NCI-H1417 (cell line): ENCODE results near the gene SLC18A3.

Source experiments
- DNase-seq, 3 experiments: peaks; one replicate each; lab custom pipeline; 2025; lab: John Stamatoyannopoulos, UW

Gene SLC18A3

DNA sequence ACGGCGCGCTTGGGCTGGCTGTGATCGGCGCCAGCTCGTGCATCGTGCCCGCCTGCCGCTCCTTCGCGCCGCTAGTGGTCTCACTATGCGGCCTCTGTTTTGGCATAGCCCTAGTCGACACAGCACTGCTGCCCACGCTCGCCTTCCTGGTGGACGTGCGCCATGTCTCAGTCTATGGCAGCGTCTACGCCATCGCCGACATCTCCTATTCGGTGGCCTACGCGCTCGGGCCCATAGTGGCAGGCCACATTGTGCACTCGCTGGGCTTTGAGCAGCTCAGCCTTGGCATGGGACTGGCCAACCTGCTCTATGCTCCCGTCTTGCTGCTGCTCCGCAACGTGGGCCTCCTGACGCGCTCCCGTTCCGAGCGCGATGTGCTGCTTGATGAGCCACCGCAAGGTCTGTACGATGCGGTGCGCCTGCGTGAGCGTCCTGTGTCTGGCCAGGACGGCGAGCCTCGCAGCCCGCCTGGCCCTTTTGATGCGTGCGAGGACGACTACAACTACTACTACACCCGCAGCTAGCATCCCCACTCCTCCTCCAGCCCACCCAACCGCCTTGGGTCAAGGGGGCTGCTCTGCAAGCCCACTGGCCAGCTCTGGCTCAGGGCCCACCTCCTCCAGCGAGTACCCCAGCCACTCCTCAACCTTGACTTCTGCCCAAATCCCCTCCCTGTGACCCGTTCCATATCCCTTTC lies 1.9 kb downstream of the SLC18A3 start:
- no peak for DNase-seq

DNA sequence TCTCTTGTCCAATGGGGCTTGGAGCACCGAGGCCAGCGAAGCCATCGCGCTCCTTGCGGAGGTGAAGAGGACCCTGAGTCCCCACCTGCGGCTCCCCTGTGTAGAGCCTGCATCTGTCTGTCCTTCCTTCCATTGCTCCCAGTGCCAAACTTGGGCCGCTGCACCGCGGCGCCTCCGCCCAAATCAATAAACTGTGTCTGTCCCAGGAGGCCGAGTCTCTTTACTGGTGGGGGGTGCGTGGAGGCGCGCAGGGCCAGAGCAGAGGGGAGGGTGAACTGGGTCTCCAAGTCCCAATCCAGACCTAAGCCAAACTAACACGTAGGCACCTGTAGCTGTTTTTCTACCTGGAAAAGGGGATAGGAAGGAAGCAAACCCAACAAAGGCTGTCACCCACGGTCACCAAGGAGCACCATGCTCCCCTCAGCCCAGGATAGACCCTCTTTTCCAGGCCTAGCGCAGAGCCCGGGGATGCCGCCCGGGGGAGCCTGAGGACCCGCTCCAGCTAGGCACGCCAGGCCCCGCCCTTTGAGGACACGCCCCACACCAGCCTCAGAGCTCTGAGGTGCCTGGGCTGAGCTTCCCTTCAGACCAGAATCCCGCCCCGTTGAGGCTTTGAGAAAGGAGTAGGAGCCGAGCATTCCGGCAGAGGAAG lies 2.5 kb downstream of the SLC18A3 start:
- DNase-seq, result no peak

DNA sequence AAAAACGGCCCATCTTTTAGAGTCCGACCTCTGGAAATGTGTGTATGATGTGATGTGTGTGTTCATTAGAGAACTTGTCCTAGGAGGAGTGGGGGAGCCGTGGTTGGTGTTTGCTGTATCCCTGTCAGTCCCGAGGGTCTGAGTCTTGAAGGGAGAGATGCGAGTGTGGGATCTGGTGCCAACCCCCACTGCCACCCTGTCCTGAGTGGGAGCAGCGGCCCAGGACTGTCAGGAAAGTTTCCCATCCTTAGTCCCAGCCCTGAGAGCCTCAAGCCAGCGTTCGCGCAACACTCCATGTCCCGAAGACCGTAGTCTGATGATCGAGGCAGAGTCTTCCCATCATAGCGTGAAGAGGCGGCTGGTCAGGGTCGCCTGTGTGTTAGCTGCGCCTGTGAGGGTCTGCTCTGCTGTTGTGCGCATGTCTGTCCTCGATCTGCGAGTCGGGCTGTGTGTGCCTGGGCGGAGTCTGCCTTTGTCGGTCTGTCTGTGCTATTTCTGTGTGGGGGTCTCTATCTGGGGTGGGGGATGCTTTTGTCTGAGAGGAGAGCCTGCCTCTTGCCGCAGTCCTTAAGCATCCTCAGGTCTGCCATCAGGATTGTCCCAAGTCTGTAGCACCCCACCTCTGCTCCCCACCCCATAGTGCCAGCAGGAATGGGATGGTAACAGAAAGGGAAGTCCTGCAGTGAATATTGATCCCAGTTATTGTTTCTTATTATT lies 3.2 kb downstream of the SLC18A3 start:
- DNase-seq, result no peak

DNA sequence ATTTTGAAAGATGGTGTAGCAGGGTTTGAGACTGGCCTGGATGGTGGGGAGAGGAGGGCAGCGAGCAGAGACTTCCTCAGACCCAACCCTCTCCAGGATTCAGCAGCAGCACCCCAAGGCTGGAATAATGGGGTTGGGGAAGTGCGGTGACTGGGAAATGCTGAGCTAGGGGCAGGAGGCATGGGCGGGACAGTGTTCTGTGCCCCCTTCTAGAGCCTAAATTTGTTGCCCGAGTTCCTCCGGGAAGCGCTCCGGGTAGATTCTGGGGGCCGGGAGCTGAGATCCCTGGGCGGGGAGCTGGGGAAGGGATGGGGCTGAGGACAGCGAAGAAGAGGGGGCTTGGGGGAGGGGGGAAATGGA lies 3.8 kb downstream of the SLC18A3 start, which contains the start of gene CHAT:
Gene CHAT (plus strand): TSS at position 156 of the 360 bp plus-strand sequence. CDS start 153 bp downstream, at position 309.
- no peak for DNase-seq

DNA sequence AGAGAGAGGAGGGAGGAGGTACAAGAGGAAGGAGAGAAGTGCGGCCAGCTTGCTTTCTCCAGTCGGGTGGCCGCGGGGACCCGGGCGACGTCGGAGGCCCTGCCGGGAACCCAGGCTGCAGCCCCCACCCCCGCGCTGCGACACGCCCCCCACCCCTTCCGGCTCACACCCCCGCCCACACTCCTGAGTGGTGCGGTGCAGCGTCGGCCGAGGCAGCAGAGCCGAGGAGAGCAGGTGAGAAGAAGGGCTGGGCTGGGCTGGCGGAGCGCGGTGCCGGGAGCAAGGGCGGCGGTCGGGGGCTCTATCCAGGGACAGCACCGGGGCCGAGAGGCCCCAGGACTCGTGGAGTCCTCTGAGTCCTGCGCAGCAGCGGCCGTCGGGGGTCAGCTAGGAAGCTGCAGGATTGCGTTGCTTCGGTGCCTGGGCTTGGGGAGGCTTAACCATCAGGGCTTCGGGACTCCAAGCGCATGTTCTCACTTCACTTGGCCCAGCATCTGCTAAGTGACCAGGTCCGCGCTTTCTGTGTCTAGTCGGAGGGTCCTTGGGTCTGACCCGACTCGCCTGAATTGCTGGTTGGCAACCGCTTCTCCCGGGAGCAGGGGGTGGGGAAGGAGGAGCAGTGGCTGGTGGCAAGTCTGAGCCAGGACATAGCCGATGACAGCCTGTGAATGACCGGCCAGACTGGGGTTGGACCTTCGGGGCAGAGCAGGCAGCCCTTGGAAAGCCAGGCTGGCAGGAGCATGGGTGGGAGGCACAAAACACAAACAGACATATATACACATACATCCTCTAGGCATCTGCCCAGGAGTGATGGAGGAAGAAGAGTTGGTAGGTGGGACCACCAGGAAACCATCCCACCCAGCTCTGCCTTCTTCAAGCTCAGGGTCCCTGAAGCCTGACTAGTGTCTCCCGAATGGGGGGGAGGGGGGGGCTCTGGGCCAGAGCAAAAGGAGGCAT lies 4.4 kb downstream of the SLC18A3 start:
- DNase-seq, result peak in 1 of 3 experiments; percentile 35

DNA sequence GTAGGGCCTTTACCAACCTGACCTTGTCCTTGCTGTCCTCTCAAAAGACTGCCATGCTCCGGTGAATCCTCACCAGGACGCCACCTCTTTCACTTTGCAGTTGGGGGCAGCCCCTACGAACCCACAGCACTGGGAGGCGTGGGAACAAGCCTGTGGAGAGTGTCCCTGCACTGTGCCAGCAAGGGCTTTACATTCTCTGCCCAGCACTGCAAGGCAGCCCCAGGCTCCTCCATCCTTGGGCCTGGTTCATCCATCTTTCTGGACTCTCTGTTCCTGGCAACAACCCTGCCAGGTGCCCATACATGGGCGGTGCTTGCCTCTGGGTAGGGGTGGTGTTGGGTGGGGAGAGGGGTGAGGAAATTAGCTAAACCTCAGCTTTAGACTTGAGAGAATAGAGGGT lies 5.1 kb downstream of the SLC18A3 start:
- no peak for DNase-seq

DNA sequence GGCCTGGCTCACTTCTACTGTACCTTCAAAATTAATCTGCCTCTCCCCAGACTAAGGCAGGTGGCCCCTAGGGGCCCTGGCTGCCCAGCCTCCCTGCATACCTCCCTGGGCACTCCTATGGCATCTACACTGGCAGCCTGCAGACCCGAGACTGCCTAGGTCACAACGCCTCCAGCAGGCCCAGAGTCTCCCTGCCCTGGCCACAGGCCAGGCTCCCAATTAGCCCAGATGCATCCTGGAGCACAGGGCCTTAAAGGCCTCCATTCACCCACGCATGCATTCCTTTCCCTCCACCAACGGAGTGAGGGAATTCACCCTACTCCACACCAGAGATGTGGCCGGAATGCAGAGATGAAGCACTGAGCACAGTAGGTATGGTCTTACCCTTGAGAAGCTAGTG lies 5.6 kb downstream of the SLC18A3 start:
- DNase-seq, result no peak

DNA sequence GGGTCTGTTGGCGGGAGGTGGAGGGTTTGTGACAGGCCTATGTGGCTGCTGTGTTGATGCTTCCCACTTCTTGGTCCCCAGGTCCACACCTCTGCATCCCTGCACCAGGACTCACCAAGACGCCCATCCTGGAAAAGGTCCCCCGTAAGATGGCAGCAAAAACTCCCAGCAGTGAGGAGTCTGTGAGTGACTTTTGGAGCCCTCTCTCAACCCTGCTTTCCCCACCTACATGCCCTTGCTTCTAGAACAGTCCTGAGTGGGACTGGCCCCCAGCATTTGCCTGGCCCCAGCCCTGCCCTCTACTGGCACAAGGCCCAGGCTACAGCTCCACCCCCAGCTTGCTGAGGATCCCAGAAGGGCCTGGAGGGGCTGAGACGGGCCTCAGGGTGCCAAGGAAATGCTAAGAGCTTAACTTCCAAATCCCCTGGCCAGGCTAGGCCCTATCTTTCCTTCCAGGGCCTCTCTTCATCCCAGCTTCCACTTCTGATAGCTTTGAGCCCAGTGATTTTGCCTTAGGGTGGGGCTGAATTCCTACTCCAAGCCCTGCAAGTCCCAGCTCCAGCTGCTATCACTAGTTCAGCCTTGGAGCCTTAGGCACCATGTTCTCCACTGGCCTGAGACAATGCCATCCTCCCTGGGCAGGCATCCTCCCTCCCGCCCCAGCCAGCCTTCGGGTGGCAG lies 6.5 kb downstream of the SLC18A3 start:
- no peak for DNase-seq

DNA sequence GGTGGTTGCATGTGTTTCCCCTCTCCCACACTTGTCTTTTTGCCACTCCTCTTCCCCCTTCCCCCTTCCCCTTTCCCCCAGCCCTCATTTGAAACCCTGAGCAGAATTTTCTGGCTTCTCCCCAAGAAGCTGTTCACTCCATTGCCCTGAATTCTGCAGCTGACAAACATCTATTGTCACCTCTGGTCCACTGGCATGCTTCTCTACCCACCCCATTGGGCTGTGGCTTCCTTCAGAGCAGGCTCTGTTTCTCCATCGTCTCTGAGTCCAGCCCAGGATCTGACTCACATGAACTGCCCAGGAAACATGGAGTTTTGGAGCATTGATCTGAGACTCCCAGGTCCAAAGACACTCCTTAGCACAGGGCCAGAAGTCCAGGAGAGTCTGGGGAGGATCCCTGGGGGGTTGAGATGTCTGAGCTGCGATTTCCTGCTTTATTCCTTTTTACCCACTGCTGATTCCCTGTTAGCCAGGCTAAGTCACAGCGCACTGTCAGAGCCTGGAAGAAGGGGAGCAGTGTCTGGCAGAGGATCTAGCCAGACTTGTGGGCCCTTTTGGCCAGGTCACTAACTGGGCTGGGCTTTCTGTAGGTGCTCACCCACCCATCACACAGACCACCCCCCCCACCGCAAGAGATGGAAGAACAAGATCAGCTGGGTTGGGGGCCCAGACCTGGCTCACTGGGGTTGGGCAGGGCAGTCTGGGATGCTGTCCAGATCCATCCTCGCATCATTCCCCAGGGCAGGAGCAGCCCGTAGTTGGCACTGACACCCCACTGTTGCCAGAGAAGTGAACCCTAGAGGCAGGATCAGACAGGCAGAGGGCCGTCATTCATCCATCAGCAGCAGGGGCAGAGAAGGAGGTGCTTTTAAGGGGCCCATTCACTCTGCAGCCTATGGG lies 7.3 kb downstream of the SLC18A3 start:
- DNase-seq, result no peak

DNA sequence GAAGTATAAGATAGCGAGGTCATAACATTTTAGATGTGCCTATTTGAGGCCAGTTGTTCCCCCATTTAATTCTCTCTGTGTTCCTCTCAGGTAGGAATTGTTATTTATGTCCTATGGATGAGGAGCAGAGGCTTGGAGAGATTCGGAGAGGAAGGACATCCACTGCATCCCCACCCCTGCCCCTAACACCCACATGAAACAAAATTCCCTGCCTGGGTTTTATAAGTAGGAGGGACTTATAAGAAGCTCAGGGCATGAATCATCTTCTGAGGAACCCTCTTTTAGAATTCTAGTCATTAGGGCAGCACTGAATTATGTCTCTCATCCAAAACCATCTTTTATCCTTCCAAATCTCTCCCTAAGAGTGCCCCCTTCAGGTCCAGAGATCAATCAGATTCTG lies 8.7 kb downstream of the SLC18A3 start:
- no peak for DNase-seq

DNA sequence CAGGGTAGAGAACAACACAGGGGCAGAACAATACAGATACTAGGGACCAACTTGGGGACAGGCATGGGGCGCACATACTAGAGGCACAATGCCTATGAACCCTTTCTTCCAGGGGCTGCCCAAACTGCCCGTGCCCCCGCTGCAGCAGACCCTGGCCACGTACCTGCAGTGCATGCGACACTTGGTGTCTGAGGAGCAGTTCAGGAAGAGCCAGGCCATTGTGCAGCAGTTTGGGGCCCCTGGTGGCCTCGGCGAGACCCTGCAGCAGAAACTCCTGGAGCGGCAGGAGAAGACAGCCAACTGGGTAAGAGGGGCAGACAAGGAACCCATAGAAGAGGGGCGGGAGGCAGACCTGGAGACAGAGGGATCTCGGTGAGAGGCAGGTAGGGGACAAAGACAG lies 9.5 kb downstream of the SLC18A3 start:
- DNase-seq, result no peak

DNA sequence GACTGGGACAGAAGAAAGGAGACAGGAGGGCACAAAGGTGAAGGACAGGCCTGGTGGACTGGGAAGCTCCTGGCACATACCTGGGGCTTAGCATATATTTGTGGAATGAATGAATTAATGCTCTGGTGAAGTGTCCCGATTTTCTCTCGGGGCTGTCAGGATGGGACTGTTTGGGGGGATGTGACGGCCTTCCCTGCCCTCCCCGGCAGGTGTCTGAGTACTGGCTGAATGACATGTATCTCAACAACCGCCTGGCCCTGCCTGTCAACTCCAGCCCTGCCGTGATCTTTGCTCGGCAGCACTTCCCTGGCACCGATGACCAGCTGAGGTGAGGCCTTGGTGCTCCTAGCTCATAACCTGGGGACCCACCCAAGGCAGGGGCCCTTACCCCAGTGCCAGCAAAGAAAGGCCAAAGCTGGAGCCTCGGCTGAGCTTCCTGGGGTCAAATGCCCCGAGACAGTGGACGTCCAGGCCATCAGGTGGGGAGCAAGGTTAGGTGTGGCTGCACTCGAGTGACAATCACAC lies 10.2 kb downstream of the SLC18A3 start:
- DNase-seq, result no peak

DNA sequence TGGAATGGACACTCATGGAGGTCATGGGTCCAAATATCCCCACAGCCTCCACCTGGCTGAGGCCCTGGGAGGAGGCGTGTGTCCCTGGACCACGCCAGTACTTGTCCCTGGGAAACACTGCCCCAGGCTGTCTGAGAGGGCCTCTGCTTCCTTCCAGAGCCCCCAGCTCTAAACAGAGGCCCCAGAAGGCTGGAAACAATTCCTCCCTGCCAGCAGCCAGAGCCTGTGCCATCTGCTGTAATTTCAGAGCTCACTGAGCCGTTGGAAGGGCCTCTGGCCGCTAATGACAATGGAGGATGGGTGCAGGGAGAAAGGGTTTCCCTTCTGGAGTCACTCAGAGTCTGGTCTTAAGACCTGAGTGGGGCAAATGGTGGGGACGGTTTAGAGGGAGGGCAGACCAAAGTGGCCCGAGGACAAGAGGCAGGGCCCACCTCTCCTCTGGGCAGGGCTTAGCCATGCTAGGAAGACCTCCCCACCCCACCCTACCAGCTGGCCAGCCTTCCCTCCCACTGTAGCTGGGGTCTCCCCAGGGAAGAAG lies 10.8 kb downstream of the SLC18A3 start:
- no peak for DNase-seq

DNA sequence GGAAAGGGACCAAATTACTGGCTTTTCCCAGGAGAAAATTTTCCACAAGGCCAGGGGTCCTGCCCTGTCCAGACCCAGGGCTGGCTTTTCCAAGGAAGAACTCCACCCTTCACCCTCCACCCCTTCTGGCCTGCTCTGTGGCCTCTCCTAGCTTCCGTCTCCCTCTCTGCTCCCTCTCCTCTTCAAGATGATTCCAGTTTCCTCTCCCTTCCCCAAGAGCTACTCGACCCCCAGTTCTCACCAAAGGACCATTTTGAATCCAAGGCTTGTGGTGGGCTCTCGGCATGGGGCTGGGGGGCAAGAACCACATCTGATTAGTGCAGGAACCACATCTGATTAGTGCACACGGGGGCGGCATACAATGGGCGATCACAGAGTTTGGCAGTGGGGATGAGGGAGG lies 11.5 kb downstream of the SLC18A3 start:
- DNase-seq, result no peak

DNA sequence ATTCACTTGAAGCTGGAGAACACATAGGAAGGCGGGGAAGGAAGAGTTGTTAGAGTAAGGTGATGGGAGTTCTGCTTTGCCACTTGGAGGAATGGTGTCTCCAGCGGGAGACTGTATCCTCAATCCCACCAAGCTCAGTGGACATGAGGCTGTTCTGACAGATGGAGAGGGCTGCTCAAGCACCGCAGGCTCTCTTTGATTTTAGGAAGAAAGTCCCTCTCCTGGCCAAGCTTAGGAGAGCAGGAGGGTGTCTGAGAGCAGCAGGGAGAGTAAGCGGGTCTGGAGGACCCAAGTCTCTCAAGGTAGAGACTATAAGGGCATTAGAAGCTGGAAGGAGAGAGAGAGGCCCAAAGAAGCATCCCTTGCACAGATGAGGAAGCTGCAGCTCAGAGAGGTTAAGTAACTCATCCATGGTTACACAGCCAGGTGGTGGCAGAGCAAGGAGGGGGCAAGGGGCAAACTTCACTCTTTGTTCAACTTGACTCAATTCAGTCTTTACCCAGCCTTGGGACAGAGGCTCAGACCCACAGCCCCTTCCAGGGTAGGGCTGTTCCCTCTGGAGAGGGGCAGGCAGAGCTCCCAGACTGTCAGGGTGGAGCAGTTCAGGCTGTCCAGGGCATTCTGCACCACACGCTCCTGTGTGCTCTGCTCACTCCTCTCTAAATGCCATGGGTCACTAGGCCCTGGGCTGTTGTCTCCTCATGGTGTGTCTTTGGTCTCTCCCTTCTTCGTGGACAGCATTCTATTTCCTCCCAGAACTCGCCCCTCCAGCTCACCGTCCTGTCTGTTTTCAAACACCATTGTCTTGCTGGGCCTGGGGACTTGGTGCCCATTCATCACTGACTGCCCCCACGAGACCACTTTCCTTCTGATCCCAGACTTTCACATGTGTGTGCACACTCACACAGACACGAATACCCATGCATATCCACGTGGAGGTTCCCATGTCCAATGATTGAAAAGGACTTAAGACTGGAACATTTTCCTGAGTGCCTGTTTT lies 12.6 kb downstream of the SLC18A3 start:
- no peak for DNase-seq

DNA sequence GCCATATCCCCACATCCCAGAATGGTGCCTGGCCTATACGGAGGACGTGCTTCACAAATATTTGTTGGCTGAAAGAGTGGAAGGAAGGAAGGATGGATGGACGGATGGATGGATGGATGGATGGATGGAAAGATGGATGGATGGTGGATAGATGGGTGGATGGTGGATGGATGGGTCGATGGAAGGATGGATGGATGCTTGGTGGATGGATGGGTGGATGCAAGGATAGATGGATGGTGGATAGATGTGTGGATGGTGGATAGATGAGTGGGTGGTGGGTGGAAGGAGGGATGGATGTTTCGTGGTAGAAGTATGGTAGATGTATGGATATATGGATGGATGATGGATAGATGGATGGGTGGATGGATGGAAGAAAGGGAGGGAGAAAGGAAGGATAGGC lies 14.5 kb downstream of the SLC18A3 start:
- no peak for DNase-seq

DNA sequence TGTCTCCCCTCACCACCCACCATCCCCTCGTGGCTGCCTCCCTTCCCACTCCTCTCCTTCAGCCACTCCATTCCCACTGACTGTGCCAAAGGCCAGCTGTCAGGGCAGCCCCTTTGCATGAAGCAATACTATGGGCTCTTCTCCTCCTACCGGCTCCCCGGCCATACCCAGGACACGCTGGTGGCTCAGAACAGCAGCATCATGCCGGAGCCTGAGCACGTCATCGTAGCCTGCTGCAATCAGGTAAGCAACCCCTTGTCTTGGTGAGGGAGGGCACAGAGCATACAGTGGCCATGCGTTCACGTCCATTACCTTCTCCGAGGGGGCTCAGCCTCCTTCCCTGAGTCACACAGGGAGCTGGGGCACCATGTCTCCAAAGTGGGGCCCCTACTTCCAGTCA lies 15.3 kb downstream of the SLC18A3 start:
- no peak for DNase-seq

DNA sequence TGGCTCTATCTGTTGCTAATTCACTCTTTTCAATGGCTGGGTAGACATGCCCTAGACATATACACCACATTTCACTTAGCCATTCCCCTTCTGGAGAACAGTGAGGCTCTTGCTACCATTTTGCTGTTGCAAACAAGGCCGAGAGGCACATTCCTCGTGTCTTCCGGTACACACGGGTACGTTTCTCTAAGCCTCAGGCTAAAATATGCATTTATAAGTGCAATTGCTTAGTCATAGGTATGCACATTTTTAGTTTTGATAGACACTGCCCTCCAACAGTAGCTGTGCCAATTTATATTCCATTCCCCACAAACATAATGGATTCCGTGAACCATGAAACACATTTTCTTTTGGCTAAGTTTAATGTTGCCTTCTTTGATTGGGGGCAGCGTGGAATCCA lies 16.9 kb downstream of the SLC18A3 start:
- no peak for DNase-seq
